Neural cell (in vitro differentiated cells): ENCODE measurements around the gene IL1RAPL2. TPM values are rescaled to one million over a fixed set of nuclear protein-coding genes. Genes with fewer than 3 reads are reported as not detected.

Source experiments
- H2AFZ ChIP-seq: fragments of 200-600, 300-800 bp; sonication (generic), shearing (Covaris generic); 2 replicates; pipeline ENCODE4 v1.6.0; 2014; ENCODE audit warnings: low read depth, mild to moderate bottlenecking, antibody characterized with exemption, low read length, moderate library complexity
- H3F3A ChIP-seq: fragments of 200-600 bp; shearing (Covaris generic); 2 replicates; pipeline ENCODE4 v1.6.1; 2016; ENCODE audit warnings: mild to moderate bottlenecking, moderate library complexity, mixed read lengths, antibody characterized with exemption, low read length; ENCODE audit not compliant: insufficient read depth, poor library complexity, severe bottlenecking
- H3K27ac ChIP-seq: fragments of 200-600, 300-800 bp; sonication (generic), shearing (Covaris generic); 2 replicates; pipeline ENCODE4 v1.5.1; 2014; ENCODE audit warnings: mild to moderate bottlenecking, low read length, moderate library complexity
- H3K27me3 ChIP-seq: fragments of 300-800, 200-600 bp; sonication (generic), shearing (Covaris generic); 2 replicates; pipeline ENCODE4 v1.6.0; 2014; ENCODE audit warnings: mild to moderate bottlenecking, low read depth, low read length, moderate library complexity; ENCODE audit not compliant: insufficient read depth
- H3K36me3 ChIP-seq: fragments of 300-800, 200-600 bp; sonication (generic), shearing (Covaris generic); 2 replicates; pipeline ENCODE4 v1.5.1; 2014; ENCODE audit warnings: mild to moderate bottlenecking, antibody characterized with exemption, low read length, moderate library complexity; ENCODE audit not compliant: insufficient read depth
- H3K4me2 ChIP-seq: fragments of 300-800, 200-600 bp; sonication (generic), shearing (Covaris generic); 2 replicates; pipeline ENCODE4 v1.6.0; 2014; ENCODE audit warnings: mild to moderate bottlenecking, low read length
- H3K4me3 ChIP-seq: fragments of 300-800, 200-600 bp; sonication (generic), shearing (Covaris generic); 2 replicates; pipeline ENCODE4 v1.5.1; 2014; ENCODE audit warnings: mild to moderate bottlenecking, low read length, moderate library complexity
- H3K79me2 ChIP-seq: fragments of 200-600 bp; shearing (Covaris generic); replicated peaks from 2 replicates; pipeline ENCODE4 v1.6.0; 2014; ENCODE audit warnings: mild to moderate bottlenecking, low read length, moderate library complexity; ENCODE audit not compliant: insufficient read depth
- H3K9ac ChIP-seq: fragments of 300-800, 200-600 bp; sonication (generic), shearing (Covaris generic); 2 replicates; pipeline ENCODE4 v1.6.1; 2016; ENCODE audit warnings: mild to moderate bottlenecking, low read length, mixed read lengths
- H3K9me2 ChIP-seq: fragments of 200-600 bp; shearing (Covaris generic); 2 replicates; pipeline ENCODE4 v1.6.1; 2016; ENCODE audit warnings: mild to moderate bottlenecking, low read length, mixed read lengths; ENCODE audit not compliant: insufficient read depth
- H3K9me3 ChIP-seq: fragments of 200-600, 300-800 bp; sonication (generic), shearing (Covaris generic); 2 replicates; pipeline ENCODE4 v1.6.1; 2016; ENCODE audit warnings: mild to moderate bottlenecking, mixed run types, low read length, moderate library complexity, mixed read lengths
- H4K20me1 ChIP-seq: fragments of 200-600 bp; shearing (Covaris generic); 2 replicates; pipeline ENCODE4 v1.6.1; 2016; ENCODE audit warnings: mild to moderate bottlenecking, mixed run types; ENCODE audit not compliant: insufficient read depth
- CTCF ChIP-seq: fragments of 450-650 bp; IDR thresholded peaks from 2 replicates; pipeline ENCODE4 v1.5.1; 2014; ENCODE audit warnings: antibody characterized with exemption, mild to moderate bottlenecking, moderate library complexity; ENCODE audit not compliant: poor library complexity, severe bottlenecking
- EP300 ChIP-seq: fragments of 450-650 bp; conservative IDR thresholded peaks from 2 replicates; pipeline ENCODE4 v1.6.1; 2014; ENCODE audit warnings: antibody characterized with exemption, mild to moderate bottlenecking, moderate library complexity; ENCODE audit not compliant: poor library complexity, severe bottlenecking
- EZH2 ChIP-seq: fragments of 200-600, 300-800 bp; shearing (Covaris generic), sonication (generic); IDR thresholded peaks from 2 replicates; pipeline ENCODE4 v1.6.1; 2014; ENCODE audit warnings: antibody characterized with exemption, low read length, borderline replicate concordance, mild to moderate bottlenecking; ENCODE audit not compliant: insufficient read depth, poor library complexity, severe bottlenecking
- MXI1 ChIP-seq: fragments of 450-650 bp; conservative IDR thresholded peaks from 2 replicates; pipeline ENCODE4 v1.6.1; 2014; ENCODE audit warnings: antibody characterized with exemption, mild to moderate bottlenecking; ENCODE audit not compliant: poor library complexity, severe bottlenecking
- POLR2AphosphoS5 ChIP-seq: IDR thresholded peaks from 2 replicates; pipeline ENCODE4 v1.6.1; 2012
- RAD21 ChIP-seq: fragments of 450-650 bp; conservative IDR thresholded peaks from 2 replicates; pipeline ENCODE4 v1.6.1; 2014; ENCODE audit warnings: antibody characterized with exemption, mild to moderate bottlenecking, moderate library complexity
- REST ChIP-seq: IDR thresholded peaks from 2 replicates; pipeline ENCODE4 v1.6.1; 2012; ENCODE audit warnings: borderline replicate concordance
- SMC3 ChIP-seq: fragments of 450-650 bp; conservative IDR thresholded peaks from 2 replicates; pipeline ENCODE4 v1.6.1; 2014; ENCODE audit warnings: antibody characterized with exemption, mild to moderate bottlenecking, moderate library complexity; ENCODE audit not compliant: poor library complexity
- TAF1 ChIP-seq: IDR thresholded peaks from 2 replicates; pipeline ENCODE4 v1.6.1; 2012; ENCODE audit warnings: low read depth
- polyA plus RNA-seq: library from polyadenylated mRNA; depleted of rRNA; stranded (reverse); fragments of >200 nt; gene quantifications from 2 replicates; pipeline ENCODE4 v1.2.3, GENCODE V29; 2014

IL1RAPL2 gene
- polyA plus RNA-seq, 1 donor from 2014 or later = not detected

DNA sequence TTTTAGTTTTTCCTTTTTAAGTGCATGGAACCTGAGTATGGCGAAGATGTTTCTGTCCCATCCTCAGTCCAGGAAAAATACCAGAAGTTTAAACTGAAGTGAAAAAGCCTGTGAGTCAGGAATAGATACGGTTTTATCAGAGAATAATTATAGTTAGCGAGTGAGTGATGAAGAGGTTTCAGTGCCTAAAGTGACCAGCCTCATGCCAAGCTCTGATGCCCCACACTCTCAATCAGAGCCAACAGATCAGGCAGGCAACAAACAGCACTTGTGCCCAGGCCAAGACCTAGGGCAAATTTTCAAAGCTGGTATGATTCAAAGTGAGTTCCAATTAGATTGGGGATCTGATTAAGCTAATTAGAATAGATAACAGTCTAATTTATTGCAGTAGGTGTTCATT, 1043.5 kb downstream of the IL1RAPL2 start:
- no peak for TF ChIP-seq CTCF
- no peak for TF ChIP-seq SMC3
- Histone ChIP-seq H3K27ac (no peak overlapping the region), H3K4me2 (no peak overlapping the region), H3K4me3 (no peak overlapping the region), H3F3A (no peaks in the 10 kb centered on the region), H3K27me3 (no peaks in the 10 kb centered on the region), H3K9ac (no peak overlapping the region), H3K79me2 (no peaks in the 10 kb centered on the region), H4K20me1 (no peaks in the 10 kb centered on the region), H3K36me3 (no peaks in the 10 kb centered on the region), H3K9me3 (no peaks in the 10 kb centered on the region), H2AFZ (no peak overlapping the region), H3K9me2 (no peaks in the 10 kb centered on the region)

- H3K36me3 ChIP-seq = no peaks in the 10 kb centered on the region
- H3K27ac ChIP-seq = no peak overlapping the region
- TF ChIP-seq EZH2 (no peak), POLR2AphosphoS5 (no peak), REST (no peak)
- no peaks in the 10 kb centered on the region for H3K9me3 ChIP-seq
- no peaks in the 10 kb centered on the region for H4K20me1 ChIP-seq
- H3K27me3 ChIP-seq = no peaks in the 10 kb centered on the region
- no peaks in the 10 kb centered on the region for H3K79me2 ChIP-seq
- H3K9ac ChIP-seq = no peak overlapping the region
- H2AFZ ChIP-seq = no peak overlapping the region
- H3F3A ChIP-seq = no peaks in the 10 kb centered on the region
- H3K4me2 ChIP-seq = no peak overlapping the region
- H3K9me2 ChIP-seq = no peaks in the 10 kb centered on the region
- H3K4me3 ChIP-seq = no peak overlapping the region
Measured at GRCh38 chrX:105610411-105610810, 1044.4 kb downstream of the IL1RAPL2 start.

GRCh38 chrX:105618393-105619101, 1052.5 kb downstream of the IL1RAPL2 start:
- H3K79me2 ChIP-seq = no peaks in the 10 kb centered on the region
- no peak overlapping the region for H3K4me3 ChIP-seq
- no peak overlapping the region for H2AFZ ChIP-seq
- no peaks in the 10 kb centered on the region for H3F3A ChIP-seq
- no peak overlapping the region for H3K9ac ChIP-seq
- no peaks in the 10 kb centered on the region for H3K27me3 ChIP-seq
- no peaks in the 10 kb centered on the region for H4K20me1 ChIP-seq
- H3K27ac ChIP-seq = no peak overlapping the region
- H3K36me3 ChIP-seq = no peaks in the 10 kb centered on the region
- H3K9me2 ChIP-seq = no peaks in the 10 kb centered on the region
- no peak for TF ChIP-seq TAF1
- no peak for TF ChIP-seq SMC3
- TF ChIP-seq EP300 = no peak
- TF ChIP-seq RAD21 = no peak
- no peak for TF ChIP-seq EZH2
- TF ChIP-seq REST = no peak
- TF ChIP-seq POLR2AphosphoS5 = no peak
- no peak for TF ChIP-seq CTCF
- no peak for TF ChIP-seq MXI1
- H3K4me2 ChIP-seq = no peak overlapping the region
- no peaks in the 10 kb centered on the region for H3K9me3 ChIP-seq
